ENCODE data around the gene COL26A1.

DNA sequence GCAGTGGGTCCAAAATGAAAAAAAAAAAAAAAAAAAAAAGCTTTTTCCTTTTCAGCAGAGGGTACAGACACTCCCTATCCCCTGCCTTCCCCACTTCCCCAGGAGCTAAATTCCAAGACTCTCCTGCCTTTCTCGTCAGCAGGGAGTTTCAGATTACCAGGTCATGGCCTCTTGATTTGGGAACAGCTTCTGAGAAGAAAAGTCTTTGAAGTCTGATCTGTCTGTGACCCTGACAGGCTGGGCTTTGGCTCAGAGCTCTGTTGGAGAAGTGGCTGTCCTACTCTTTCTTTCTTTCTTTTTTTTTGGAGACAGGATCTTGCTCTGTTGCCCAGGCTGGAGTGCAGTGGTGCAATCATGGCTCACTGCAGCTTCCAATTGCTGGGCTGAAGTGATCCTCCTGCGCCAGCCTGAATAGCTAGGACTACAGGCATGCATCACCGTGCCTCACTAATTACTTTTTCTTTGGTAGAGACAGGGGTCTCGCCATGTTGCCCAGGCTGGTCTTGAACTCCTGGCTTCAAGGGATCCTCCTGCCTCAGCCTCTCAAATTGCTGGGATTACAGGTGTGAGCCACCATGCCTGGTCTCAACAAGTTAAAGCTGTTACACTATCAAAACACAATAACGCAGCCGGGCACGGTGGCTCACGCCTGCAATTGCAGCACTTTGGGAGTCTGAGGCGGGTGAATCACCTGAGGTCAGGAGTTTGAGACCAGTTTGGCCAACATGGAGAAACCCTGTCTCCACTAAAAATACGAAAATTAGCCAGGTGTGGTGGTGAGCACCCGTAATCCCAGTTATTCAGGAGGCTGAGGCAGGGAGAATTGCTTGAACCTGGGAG, 59.9 kb downstream of the COL26A1 start:
- no peak for TF ChIP-seq CTCF (IDR thresholded peaks at IDR 0.05; ENCODE audit: insufficient read depth, low read length)
- TF ChIP-seq POLR2AphosphoS5 (IDR thresholded peaks at IDR 0.05; ENCODE audit: low read depth), result no peak
- TF ChIP-seq, protein P1, sequence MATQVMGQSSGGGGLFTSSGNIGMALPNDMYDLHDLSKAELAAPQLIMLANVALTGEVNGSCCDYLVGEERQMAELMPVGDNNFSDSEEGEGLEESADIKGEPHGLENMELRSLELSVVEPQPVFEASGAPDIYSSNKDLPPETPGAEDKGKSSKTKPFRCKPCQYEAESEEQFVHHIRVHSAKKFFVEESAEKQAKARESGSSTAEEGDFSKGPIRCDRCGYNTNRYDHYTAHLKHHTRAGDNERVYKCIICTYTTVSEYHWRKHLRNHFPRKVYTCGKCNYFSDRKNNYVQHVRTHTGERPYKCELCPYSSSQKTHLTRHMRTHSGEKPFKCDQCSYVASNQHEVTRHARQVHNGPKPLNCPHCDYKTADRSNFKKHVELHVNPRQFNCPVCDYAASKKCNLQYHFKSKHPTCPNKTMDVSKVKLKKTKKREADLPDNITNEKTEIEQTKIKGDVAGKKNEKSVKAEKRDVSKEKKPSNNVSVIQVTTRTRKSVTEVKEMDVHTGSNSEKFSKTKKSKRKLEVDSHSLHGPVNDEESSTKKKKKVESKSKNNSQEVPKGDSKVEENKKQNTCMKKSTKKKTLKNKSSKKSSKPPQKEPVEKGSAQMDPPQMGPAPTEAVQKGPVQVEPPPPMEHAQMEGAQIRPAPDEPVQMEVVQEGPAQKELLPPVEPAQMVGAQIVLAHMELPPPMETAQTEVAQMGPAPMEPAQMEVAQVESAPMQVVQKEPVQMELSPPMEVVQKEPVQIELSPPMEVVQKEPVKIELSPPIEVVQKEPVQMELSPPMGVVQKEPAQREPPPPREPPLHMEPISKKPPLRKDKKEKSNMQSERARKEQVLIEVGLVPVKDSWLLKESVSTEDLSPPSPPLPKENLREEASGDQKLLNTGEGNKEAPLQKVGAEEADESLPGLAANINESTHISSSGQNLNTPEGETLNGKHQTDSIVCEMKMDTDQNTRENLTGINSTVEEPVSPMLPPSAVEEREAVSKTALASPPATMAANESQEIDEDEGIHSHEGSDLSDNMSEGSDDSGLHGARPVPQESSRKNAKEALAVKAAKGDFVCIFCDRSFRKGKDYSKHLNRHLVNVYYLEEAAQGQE (IDR thresholded peaks at IDR 0.05; ENCODE audit: insufficient replicate concordance, low read depth), result no peak
- no peak for TF ChIP-seq SPI1 (IDR thresholded peaks at IDR 0.05; ENCODE audit: borderline replicate concordance, low read depth)
- no peak for TF ChIP-seq GABPA (IDR thresholded peaks at IDR 0.05; ENCODE audit: low read depth)
